PFSK-1 (cell line): ENCODE measurements around the gene ACRV1.

Source experiments
- FOXP2 ChIP-seq: optimal IDR thresholded peaks from 2 replicates; pipeline ENCODE3; 2011; ENCODE audit warnings: borderline replicate concordance, control low read depth, inconsistent platforms; ENCODE audit not compliant: insufficient read depth; ENCODE audit errors: extremely low read length, extremely low read depth
- POLR2AphosphoS5 ChIP-seq: IDR thresholded peaks from 2 replicates; pipeline ENCODE4 v1.6.1; 2012; ENCODE audit warnings: low read depth, mild to moderate bottlenecking, control low read depth, low read length, moderate library complexity
- REST ChIP-seq, 2 experiments: IDR thresholded peaks; 2 replicates each; pipeline versions ENCODE4 v1.6.1 to v1.8.0; 2011 to 2012; ENCODE audit warnings: low read depth in 2 of 2, low read length in 2 of 2, control low read depth in 1 of 2, inconsistent platforms in 1 of 2, mild to moderate bottlenecking in 1 of 2, moderate library complexity in 1 of 2; ENCODE audit not compliant: insufficient read depth in 1 of 2
- SIN3A ChIP-seq: IDR thresholded peaks from 2 replicates; pipeline ENCODE4 v1.6.1; 2012; ENCODE audit warnings: mild to moderate bottlenecking, low read length, moderate library complexity, borderline replicate concordance; ENCODE audit not compliant: insufficient read depth
- TAF1 ChIP-seq: IDR thresholded peaks from 2 replicates; pipeline ENCODE4 v1.6.1; 2012; ENCODE audit warnings: low read length, control low read depth, borderline replicate concordance; ENCODE audit not compliant: insufficient read depth

ACRV1 gene

DNA sequence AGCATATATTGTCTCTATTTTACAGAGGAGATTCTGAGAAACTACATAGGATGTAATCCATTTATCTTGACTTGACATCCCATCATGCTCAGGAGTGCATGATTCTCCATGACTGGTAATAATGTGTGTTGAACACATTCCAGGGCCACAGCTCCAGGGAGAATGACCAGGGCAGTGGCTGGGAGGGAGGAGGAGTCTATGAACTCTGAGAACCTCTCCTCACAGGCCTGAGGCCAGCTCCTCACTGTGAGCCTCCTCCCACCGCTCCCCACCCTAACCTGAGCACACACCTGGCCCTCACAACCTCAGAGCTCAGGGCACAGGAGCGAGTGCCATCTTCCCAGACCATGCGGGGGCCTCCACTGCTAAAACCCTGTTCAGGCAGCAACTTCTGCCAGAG is 8.0 kb upstream of the ACRV1 start:
- no peak for TF ChIP-seq SIN3A
- no peak for TF ChIP-seq REST (IDR thresholded peaks at IDR 0.05; ENCODE audit: insufficient read depth in 1 of 2, low read depth in 2 of 2, low read length in 2 of 2)
- no peak for TF ChIP-seq TAF1
- no peak for TF ChIP-seq FOXP2

DNA sequence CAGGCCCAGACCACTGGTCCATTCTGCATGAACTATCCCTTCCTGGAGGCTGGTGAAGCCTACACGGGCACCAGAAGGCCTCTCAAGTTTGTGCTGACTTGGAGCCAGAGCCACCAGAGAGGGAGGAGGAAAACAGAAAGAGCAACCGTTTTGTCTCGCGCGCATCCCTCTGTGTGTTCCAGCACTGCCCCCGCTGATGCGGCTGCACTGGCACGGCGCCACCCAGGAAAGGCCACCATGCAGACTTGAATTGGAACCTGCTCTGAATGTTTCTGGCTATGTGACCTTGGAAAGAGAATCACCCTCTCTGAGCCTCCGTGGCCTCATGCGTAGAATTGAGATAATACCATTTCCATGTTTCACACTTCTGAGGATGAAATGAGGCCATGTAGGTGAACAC is 7.4 kb upstream of the ACRV1 start:
- TF ChIP-seq TAF1 (no peak), FOXP2 (no peak), SIN3A (no peak), REST (IDR thresholded peaks at IDR 0.05; ENCODE audit: insufficient read depth in 1 of 2, low read depth in 2 of 2, low read length in 2 of 2) (no peak)

DNA sequence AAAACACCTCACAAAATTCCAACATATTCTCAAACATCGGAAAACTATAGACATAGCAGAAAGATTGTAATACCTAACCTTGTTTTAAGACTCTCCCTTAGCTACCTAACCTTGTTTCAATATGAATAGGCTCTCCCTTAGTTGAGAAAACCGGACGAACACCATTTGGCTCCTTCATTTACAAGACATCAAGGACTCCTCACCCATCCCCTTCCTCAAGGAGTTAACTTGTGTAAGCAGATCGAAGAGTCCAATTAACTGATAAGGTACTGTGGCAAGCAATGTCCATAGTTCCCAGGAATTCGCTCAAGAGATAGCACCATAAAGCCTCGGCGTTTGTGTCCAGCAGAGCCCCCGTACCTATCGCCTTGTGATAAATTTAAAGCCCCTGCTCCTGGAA is 4.6 kb upstream of the ACRV1 start:
- TF ChIP-seq SIN3A (no peak), FOXP2 (no peak), POLR2AphosphoS5 (no peak), REST (IDR thresholded peaks at IDR 0.05; ENCODE audit: insufficient read depth in 1 of 2, low read depth in 2 of 2, low read length in 2 of 2) (no peak), TAF1 (no peak)

- no peak for TF ChIP-seq TAF1
- no peak for TF ChIP-seq POLR2AphosphoS5
- no peak for TF ChIP-seq FOXP2
Observed at GRCh38 chr11:125679837-125680236, 810 bp downstream of the ACRV1 start.

GRCh38 chr11:125679397-125679796 is 1.2 kb downstream of the ACRV1 start:
- TF ChIP-seq FOXP2 (no peak), SIN3A (no peak), REST (IDR thresholded peaks at IDR 0.05; ENCODE audit: insufficient read depth in 1 of 2, low read depth in 2 of 2, low read length in 2 of 2) (no peak), TAF1 (no peak), POLR2AphosphoS5 (no peak)
